ENCODE results near the gene TENM4.

Gene TENM4

DNA sequence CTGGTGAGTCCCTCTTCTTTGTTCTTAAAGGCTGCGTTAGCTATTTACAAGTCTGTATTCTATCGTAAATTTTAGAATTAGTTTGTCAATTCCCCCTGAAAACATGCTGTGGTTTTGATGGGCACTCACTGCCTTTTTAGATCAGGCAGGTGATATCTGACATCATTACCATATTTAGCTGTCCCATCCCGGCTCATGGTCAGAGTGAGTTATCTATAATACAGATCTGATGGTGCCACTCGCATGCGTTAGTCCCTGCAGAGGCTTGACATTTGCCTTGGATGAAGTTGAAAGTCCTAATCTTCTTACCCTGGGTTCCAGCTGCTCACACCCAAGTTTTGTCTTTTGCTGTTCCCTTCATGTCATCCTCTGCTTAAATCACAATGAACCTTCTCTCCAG lies 715.6 kb downstream of the TENM4 start:
- Histone ChIP-seq H3K36me3 (ENCODE audit: insufficient read depth, low read length) (no peaks in the 10 kb centered on the region), H3K27ac (ENCODE audit: low read length) (no peak overlapping the region), H4K20me1 (ENCODE audit: insufficient read depth, low read length) (no peaks in the 10 kb centered on the region), H3K4me3 (ENCODE audit: low read depth in 1 of 2, low read length in 2 of 2) (no peak overlapping the region), H3K4me2 (ENCODE audit: insufficient read depth, low read length) (no peak overlapping the region), H3K9ac (ENCODE audit: low read depth, low read length) (no peak overlapping the region), H3K4me1 (ENCODE audit: insufficient read depth, low read length) (no peaks in the 10 kb centered on the region), H3K9me3 (ENCODE audit: insufficient read depth, low read length, severe bottlenecking) (no peaks in the 10 kb centered on the region), H3K27me3 (ENCODE audit: insufficient read depth, low read length, poor library complexity) (peaks cover 25% of the 10 kb centered on the region), H3K79me2 (ENCODE audit: insufficient read depth, low read length) (no peaks in the 10 kb centered on the region), H2AFZ (ENCODE audit: low read depth, low read length) (no peak overlapping the region)
- TF ChIP-seq, protein P1, sequence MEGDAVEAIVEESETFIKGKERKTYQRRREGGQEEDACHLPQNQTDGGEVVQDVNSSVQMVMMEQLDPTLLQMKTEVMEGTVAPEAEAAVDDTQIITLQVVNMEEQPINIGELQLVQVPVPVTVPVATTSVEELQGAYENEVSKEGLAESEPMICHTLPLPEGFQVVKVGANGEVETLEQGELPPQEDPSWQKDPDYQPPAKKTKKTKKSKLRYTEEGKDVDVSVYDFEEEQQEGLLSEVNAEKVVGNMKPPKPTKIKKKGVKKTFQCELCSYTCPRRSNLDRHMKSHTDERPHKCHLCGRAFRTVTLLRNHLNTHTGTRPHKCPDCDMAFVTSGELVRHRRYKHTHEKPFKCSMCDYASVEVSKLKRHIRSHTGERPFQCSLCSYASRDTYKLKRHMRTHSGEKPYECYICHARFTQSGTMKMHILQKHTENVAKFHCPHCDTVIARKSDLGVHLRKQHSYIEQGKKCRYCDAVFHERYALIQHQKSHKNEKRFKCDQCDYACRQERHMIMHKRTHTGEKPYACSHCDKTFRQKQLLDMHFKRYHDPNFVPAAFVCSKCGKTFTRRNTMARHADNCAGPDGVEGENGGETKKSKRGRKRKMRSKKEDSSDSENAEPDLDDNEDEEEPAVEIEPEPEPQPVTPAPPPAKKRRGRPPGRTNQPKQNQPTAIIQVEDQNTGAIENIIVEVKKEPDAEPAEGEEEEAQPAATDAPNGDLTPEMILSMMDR (IDR thresholded peaks at IDR 0.05; ENCODE audit: borderline replicate concordance, extremely low read depth, low read length, poor library complexity, severe bottlenecking), result no peak
- TF ChIP-seq EZH2 (IDR thresholded peaks at IDR 0.05; ENCODE audit: borderline replicate concordance, low read depth, low read length, severe bottlenecking), result no peak
- ATAC-seq (ENCODE audit: insufficient read depth, low read depth) (no peak), DNase-seq (no peak)

DNA sequence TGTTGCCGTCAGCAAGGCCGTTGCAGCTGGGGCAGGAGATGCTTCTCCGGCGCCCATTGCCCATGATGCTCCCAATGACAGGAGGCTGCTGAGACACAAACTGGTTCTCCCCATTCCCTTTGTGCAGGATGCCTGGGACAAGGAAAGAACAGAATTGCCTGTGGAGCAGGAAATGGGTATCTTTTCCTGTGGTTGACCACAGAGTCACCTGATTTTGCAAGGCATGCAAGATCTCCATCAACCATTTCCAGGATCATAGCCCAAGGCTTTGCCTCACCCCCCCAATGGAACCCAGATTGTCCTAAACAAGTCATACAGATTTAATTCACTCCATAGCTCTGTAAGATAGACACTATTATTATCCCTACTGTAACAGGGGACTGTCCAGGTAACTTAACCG lies 718.0 kb downstream of the TENM4 start:
- Histone ChIP-seq H3K4me1 (ENCODE audit: insufficient read depth, low read length) (no peaks in the 10 kb centered on the region), H3K4me2 (ENCODE audit: insufficient read depth, low read length) (no peak overlapping the region), H3K36me3 (ENCODE audit: insufficient read depth, low read length) (no peaks in the 10 kb centered on the region), H3K4me3 (ENCODE audit: low read depth in 1 of 2, low read length in 2 of 2) (no peak overlapping the region), H2AFZ (ENCODE audit: low read depth, low read length) (no peak overlapping the region), H3K9ac (ENCODE audit: low read depth, low read length) (no peak overlapping the region), H3K9me3 (ENCODE audit: insufficient read depth, low read length, severe bottlenecking) (no peaks in the 10 kb centered on the region), H4K20me1 (ENCODE audit: insufficient read depth, low read length) (no peaks in the 10 kb centered on the region), H3K79me2 (ENCODE audit: insufficient read depth, low read length) (no peaks in the 10 kb centered on the region), H3K27ac (ENCODE audit: low read length) (no peak overlapping the region), H3K27me3 (ENCODE audit: insufficient read depth, low read length, poor library complexity) (peaks cover 11% of the 10 kb centered on the region)
- no peak for ATAC-seq (ENCODE audit: insufficient read depth, low read depth)
- TF ChIP-seq EZH2 (IDR thresholded peaks at IDR 0.05; ENCODE audit: borderline replicate concordance, low read depth, low read length, severe bottlenecking), result no peak
- TF ChIP-seq, protein P1 (IDR thresholded peaks at IDR 0.05; ENCODE audit: borderline replicate concordance, extremely low read depth, low read length, poor library complexity, severe bottlenecking), result no peak
- no peak for DNase-seq

DNA sequence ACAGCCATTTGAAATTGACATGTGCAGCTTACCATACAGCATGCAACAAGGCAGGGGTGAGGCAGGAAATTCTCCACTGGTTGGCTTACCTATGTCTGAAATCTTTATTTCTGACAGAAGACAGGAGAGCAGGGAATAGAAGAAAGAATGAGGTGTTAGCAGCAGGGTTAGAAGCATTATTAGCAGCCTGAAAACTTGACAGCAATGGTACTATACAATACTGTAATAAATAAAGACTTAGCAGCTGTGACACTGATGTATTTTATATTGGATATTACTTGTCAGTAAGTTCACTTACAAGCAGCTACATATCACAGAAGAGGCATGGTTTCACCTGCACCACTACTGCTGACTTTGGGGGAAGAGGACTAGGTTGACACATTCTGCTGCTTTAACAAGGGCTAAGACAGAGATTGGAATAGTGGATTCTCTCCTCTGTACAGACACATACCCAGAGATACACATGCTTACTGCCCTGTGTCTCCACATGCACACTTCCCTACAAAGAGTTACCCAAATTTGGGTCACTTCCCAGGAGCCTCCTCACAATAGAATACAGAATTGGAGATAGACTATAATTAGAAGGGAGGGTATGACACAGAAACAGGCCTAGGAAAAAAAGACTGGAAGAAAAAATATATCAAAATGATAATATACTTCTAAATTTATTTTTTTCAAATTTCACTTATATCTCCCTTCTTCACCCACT lies 720.4 kb downstream of the TENM4 start:
- Histone ChIP-seq H4K20me1 (ENCODE audit: insufficient read depth, low read length) (no peaks in the 10 kb centered on the region), H3K4me1 (ENCODE audit: insufficient read depth, low read length) (no peaks in the 10 kb centered on the region), H2AFZ (ENCODE audit: low read depth, low read length) (no peak overlapping the region), H3K4me2 (ENCODE audit: insufficient read depth, low read length) (no peak overlapping the region), H3K79me2 (ENCODE audit: insufficient read depth, low read length) (no peaks in the 10 kb centered on the region), H3K27me3 (ENCODE audit: insufficient read depth, low read length, poor library complexity) (peaks cover 7% of the 10 kb centered on the region), H3K27ac (ENCODE audit: low read length) (no peak overlapping the region), H3K9me3 (ENCODE audit: insufficient read depth, low read length, severe bottlenecking) (no peaks in the 10 kb centered on the region), H3K4me3 (ENCODE audit: low read depth in 1 of 2, low read length in 2 of 2) (no peak overlapping the region), H3K36me3 (ENCODE audit: insufficient read depth, low read length) (no peaks in the 10 kb centered on the region), H3K9ac (ENCODE audit: low read depth, low read length) (no peak overlapping the region)
- TF ChIP-seq, protein P1 (IDR thresholded peaks at IDR 0.05; ENCODE audit: borderline replicate concordance, extremely low read depth, low read length, poor library complexity, severe bottlenecking), result no peak
- no peak for TF ChIP-seq EZH2 (IDR thresholded peaks at IDR 0.05; ENCODE audit: borderline replicate concordance, low read depth, low read length, severe bottlenecking)
- DNase-seq (no peak), ATAC-seq (ENCODE audit: insufficient read depth, low read depth) (no peak)

Measured in DND-41 (cell line).